Parathyroid adenoma (tissue), 2 donors: ENCODE data around the gene CDH4.

Experiments used
- H2AFZ ChIP-seq: fragments of 300-600 bp; sonication (generic); one replicate; pipeline ENCODE4 v1.7.0; 2017; ENCODE audit warnings: antibody characterized with exemption, mild to moderate bottlenecking
- H3K27ac ChIP-seq: fragments of 300-600 bp; sonication (generic); one replicate; pipeline ENCODE4 v1.7.0; 2017
- H3K27me3 ChIP-seq: fragments of 300-600 bp; sonication (generic); one replicate; pipeline ENCODE4 v1.7.0; 2017; ENCODE audit warnings: low read length; ENCODE audit not compliant: control insufficient read depth, insufficient read depth
- H3K36me3 ChIP-seq: fragments of 300-600 bp; sonication (generic); one replicate; pipeline ENCODE4 v1.7.0; 2017; ENCODE audit warnings: low read length; ENCODE audit not compliant: control insufficient read depth, insufficient read depth
- H3K4me1 ChIP-seq: fragments of 300-600 bp; sonication (generic); one replicate; pipeline ENCODE4 v1.7.0; 2017; ENCODE audit warnings: control low read depth
- H3K4me2 ChIP-seq: fragments of 300-600 bp; sonication (generic); one replicate; pipeline ENCODE4 v1.7.0; 2017; ENCODE audit warnings: low read length
- H3K4me3 ChIP-seq: fragments of 300-600 bp; sonication (generic); one replicate; pipeline ENCODE4 v1.7.0; 2017; ENCODE audit warnings: low read depth, low read length
- H3K79me2 ChIP-seq: fragments of 300-600 bp; sonication (generic); one replicate; pipeline ENCODE4 v1.7.0; 2017; ENCODE audit warnings: control low read depth
- H3K9ac ChIP-seq: fragments of 300-600 bp; sonication (generic); one replicate; pipeline ENCODE4 v1.7.0; 2017; ENCODE audit warnings: mild to moderate bottlenecking
- H3K9me3 ChIP-seq: fragments of 300-600 bp; sonication (generic); one replicate; pipeline ENCODE4 v1.7.0; 2017; ENCODE audit warnings: low read length; ENCODE audit not compliant: control insufficient read depth
- CTCF ChIP-seq: fragments of 300-600 bp; sonication (generic); IDR thresholded peaks from one replicate; pipeline ENCODE4 v1.7.0; 2017; ENCODE audit warnings: antibody characterized with exemption, mild to moderate bottlenecking
- donor health status: primary hyperparathyroidism.

The CDH4 gene

GRCh38 chr20:61915101-61915500, 663.0 kb downstream of the CDH4 start:
- Histone ChIP-seq H3K9me3 (no peaks in the 10 kb centered on the region), H3K27me3 (peaks cover 3% of the 10 kb centered on the region), H2AFZ (no peak overlapping the region), H3K9ac (no peak overlapping the region), H3K27ac (no peak overlapping the region), H3K4me3 (no peak overlapping the region), H3K79me2 (no peaks in the 10 kb centered on the region), H3K4me2 (no peak overlapping the region), H3K36me3 (no peaks in the 10 kb centered on the region), H3K4me1 (no peaks in the 10 kb centered on the region)
- no peak for TF ChIP-seq CTCF

- no peaks in the 10 kb centered on the region for H3K36me3 ChIP-seq
- H3K79me2 ChIP-seq, result no peaks in the 10 kb centered on the region
Measured at GRCh38 chr20:61916318-61916891, 664.3 kb downstream of the CDH4 start.

GRCh38 chr20:61917474-61918145, 665.5 kb downstream of the CDH4 start:
- Histone ChIP-seq H3K4me2 (no peak overlapping the region), H3K9me3 (no peaks in the 10 kb centered on the region), H3K79me2 (no peaks in the 10 kb centered on the region), H3K9ac (no peak overlapping the region), H3K4me1 (no peaks in the 10 kb centered on the region), H3K36me3 (no peaks in the 10 kb centered on the region), H3K27ac (no peak overlapping the region), H3K4me3 (no peak overlapping the region), H3K27me3 (peaks cover 3% of the 10 kb centered on the region), H2AFZ (no peak overlapping the region)
- TF ChIP-seq CTCF, result no peak

More at GRCh38 chr20:61916318-61916891, 664.3 kb downstream of the CDH4 start:
- H3K4me3 ChIP-seq, result no peak overlapping the region
- H3K4me2 ChIP-seq, result no peak overlapping the region
- no peaks in the 10 kb centered on the region for H3K9me3 ChIP-seq
- H3K27me3 ChIP-seq, result peaks cover 3% of the 10 kb centered on the region
- no peak overlapping the region for H3K27ac ChIP-seq
- H3K4me1 ChIP-seq, result no peaks in the 10 kb centered on the region
- no peak overlapping the region for H2AFZ ChIP-seq
- H3K9ac ChIP-seq, result no peak overlapping the region
- TF ChIP-seq CTCF, result no peak

GRCh38 chr20:61918548-61918947, 666.5 kb downstream of the CDH4 start:
- Histone ChIP-seq H3K79me2 (no peaks in the 10 kb centered on the region), H2AFZ (no peak overlapping the region), H3K9me3 (no peaks in the 10 kb centered on the region), H3K36me3 (no peaks in the 10 kb centered on the region), H3K27ac (no peak overlapping the region), H3K27me3 (peaks cover 3% of the 10 kb centered on the region), H3K9ac (no peak overlapping the region), H3K4me3 (no peak overlapping the region), H3K4me1 (no peaks in the 10 kb centered on the region), H3K4me2 (no peak overlapping the region)
- TF ChIP-seq CTCF, result no peak

- Histone ChIP-seq H3K4me3 (no peak overlapping the region), H3K36me3 (no peaks in the 10 kb centered on the region), H3K79me2 (no peaks in the 10 kb centered on the region), H3K4me2 (no peak overlapping the region), H2AFZ (no peak overlapping the region), H3K9ac (no peak overlapping the region), H3K27me3 (peaks cover 3% of the 10 kb centered on the region), H3K4me1 (no peaks in the 10 kb centered on the region), H3K9me3 (no peaks in the 10 kb centered on the region), H3K27ac (no peak overlapping the region)
- no peak for TF ChIP-seq CTCF
Measured at GRCh38 chr20:61919239-61919638, 667.2 kb downstream of the CDH4 start.
